Mesenchymal stem cell (in vitro differentiated cells and primary cell): ENCODE data around the gene PANK2.

Experiments
- DNase-seq: peaks from one replicate; pipeline ENCODE4 v3.0.0-alpha.2; 2013
- H2AFZ ChIP-seq: one replicate; pipeline ENCODE4 v1.6.1; 2013; ENCODE audit warnings: low read depth, mild to moderate bottlenecking, control low read depth, inconsistent platforms, low read length, moderate library complexity
- H2AK5ac ChIP-seq: 2 replicates; pipeline ENCODE4 v1.6.1; 2013; ENCODE audit warnings: low read length, moderate library complexity, mild to moderate bottlenecking, inconsistent platforms; ENCODE audit not compliant: severe bottlenecking
- H2BK120ac ChIP-seq: one replicate; pipeline ENCODE4 v1.6.1; 2013; ENCODE audit warnings: low read depth, mild to moderate bottlenecking, inconsistent platforms, low read length, moderate library complexity
- H2BK12ac ChIP-seq, 2 experiments: one replicate each; pipeline ENCODE4 v1.6.1; 2013; ENCODE audit warnings: inconsistent platforms in 2 of 2, low read length in 2 of 2, mild to moderate bottlenecking in 2 of 2, moderate library complexity in 2 of 2, control low read depth in 1 of 2
- H2BK15ac ChIP-seq: one replicate; pipeline ENCODE4 v1.6.1; 2013; ENCODE audit warnings: mild to moderate bottlenecking, low read depth, inconsistent platforms; ENCODE audit not compliant: poor library complexity, severe bottlenecking
- H2BK5ac ChIP-seq: 2 replicates; pipeline ENCODE4 v1.6.1; 2013; ENCODE audit warnings: low read depth, mild to moderate bottlenecking, low read length, control low read depth, inconsistent platforms; ENCODE audit not compliant: poor library complexity, severe bottlenecking
- H3K14ac ChIP-seq, 2 experiments: one replicate each; pipeline ENCODE4 v1.6.1; 2013; ENCODE audit warnings: inconsistent platforms in 2 of 2, low read length in 2 of 2, control low read depth in 1 of 2, mild to moderate bottlenecking in 1 of 2, moderate library complexity in 1 of 2
- H3K18ac ChIP-seq, 2 experiments: one replicate each; pipeline ENCODE4 v1.6.1; 2013; ENCODE audit warnings: inconsistent platforms in 2 of 2, low read length in 2 of 2, control low read depth in 1 of 2, low read depth in 1 of 2, mild to moderate bottlenecking in 1 of 2
- H3K23ac ChIP-seq, 2 experiments: one replicate each; pipeline ENCODE4 v1.6.1; 2013; ENCODE audit warnings: inconsistent platforms in 2 of 2, low read length in 2 of 2, mild to moderate bottlenecking in 2 of 2, moderate library complexity in 2 of 2, control low read depth in 1 of 2
- H3K27ac ChIP-seq: 2 replicates; pipeline ENCODE4 v1.5.1; 2013; ENCODE audit warnings: mild to moderate bottlenecking, moderate library complexity, low read length, control low read depth, inconsistent platforms; ENCODE audit not compliant: poor library complexity, severe bottlenecking
- H3K27me3 ChIP-seq, 2 experiments: 2 replicates each; pipeline versions ENCODE4 v1.6.1 to v1.7.0; 2013; ENCODE audit warnings: low read length in 2 of 2, mild to moderate bottlenecking in 2 of 2, moderate library complexity in 2 of 2, control low read depth in 1 of 2, inconsistent platforms in 1 of 2; ENCODE audit not compliant: control insufficient read depth in 1 of 2, insufficient read depth in 1 of 2
- H3K36me3 ChIP-seq, 2 experiments: 2 replicates each; pipeline versions ENCODE4 v1.6.1 to v1.7.0; 2013; ENCODE audit warnings: low read length in 2 of 2, control low read depth in 1 of 2, inconsistent platforms in 1 of 2, low read depth in 1 of 2, mild to moderate bottlenecking in 1 of 2; ENCODE audit not compliant: insufficient read depth in 2 of 2, control insufficient read depth in 1 of 2
- H3K4ac ChIP-seq, 2 experiments: one replicate each; pipeline ENCODE4 v1.6.1; 2013; ENCODE audit warnings: inconsistent platforms in 2 of 2, low read length in 2 of 2, mild to moderate bottlenecking in 2 of 2, moderate library complexity in 2 of 2, control low read depth in 1 of 2, low read depth in 1 of 2
- H3K4me1 ChIP-seq: 2 replicates; pipeline ENCODE4 v1.6.1; 2013; ENCODE audit warnings: low read depth, low read length, control low read depth; ENCODE audit not compliant: control insufficient read depth, insufficient read depth
- H3K4me2 ChIP-seq: 2 replicates; pipeline ENCODE4 v1.6.1; 2013; ENCODE audit warnings: low read length, mild to moderate bottlenecking, inconsistent platforms; ENCODE audit not compliant: poor library complexity, severe bottlenecking
- H3K4me3 ChIP-seq, 2 experiments: 2 replicates each; pipeline versions ENCODE4 v1.5.1 to v1.7.0; 2013; ENCODE audit warnings: low read length in 2 of 2, mild to moderate bottlenecking in 2 of 2, control low read depth in 1 of 2, low read depth in 1 of 2; ENCODE audit not compliant: insufficient read depth in 1 of 2
- H3K79me1 ChIP-seq: replicated peaks from 2 replicates; pipeline ENCODE4 v1.6.1; 2013; ENCODE audit warnings: mild to moderate bottlenecking, control low read depth, low read length, inconsistent platforms; ENCODE audit not compliant: poor library complexity, severe bottlenecking
- H3K9ac ChIP-seq: 2 replicates; pipeline ENCODE4 v1.7.0; 2013; ENCODE audit warnings: mild to moderate bottlenecking, low read length, moderate library complexity
- H3K9me3 ChIP-seq: 2 replicates; pipeline ENCODE4 v1.7.0; 2013; ENCODE audit warnings: mild to moderate bottlenecking, low read length; ENCODE audit not compliant: control insufficient read depth
- H4K8ac ChIP-seq: one replicate; pipeline ENCODE4 v1.6.1; 2013; ENCODE audit warnings: inconsistent platforms, mild to moderate bottlenecking, low read length, moderate library complexity
- H4K91ac ChIP-seq: one replicate; pipeline ENCODE4 v1.6.1; 2013; ENCODE audit warnings: mild to moderate bottlenecking, low read length, inconsistent platforms
- WGBS: methylation state at CpG from one replicate; pipeline ENCODE4 v1.1.7; 2013; ENCODE audit warnings: mixed read lengths; 5-methylcytosine and 5-hydroxymethylcytosine counted together

The PANK2 gene

GRCh38 chr20:3861191-3861590 lies 28.0 kb upstream of the PANK2 start:
- H3K4me3 ChIP-seq = no peak overlapping the region
- H2AFZ ChIP-seq = no peak overlapping the region
- H2BK5ac ChIP-seq = no peak overlapping the region
- DNase-seq = no peak
- no peaks in the 10 kb centered on the region for H3K9me3 ChIP-seq
- H2BK12ac ChIP-seq = no peak overlapping the region
- H3K23ac ChIP-seq = no peak overlapping the region
- H3K4me2 ChIP-seq = no peak overlapping the region
- H2BK15ac ChIP-seq = no peak overlapping the region
- no peak overlapping the region for H3K9ac ChIP-seq
- no peak overlapping the region for H3K4ac ChIP-seq
- H2BK120ac ChIP-seq = no peak overlapping the region
- no peaks in the 10 kb centered on the region for H3K27me3 ChIP-seq
- H3K4me1 ChIP-seq = peaks cover 3% of the 10 kb centered on the region
- no peak overlapping the region for H4K91ac ChIP-seq
- no peak overlapping the region for H3K14ac ChIP-seq
- H3K36me3 ChIP-seq = peaks cover 87 to 91% of the 10 kb centered on the region in 2 experiments
- no peak overlapping the region for H3K18ac ChIP-seq
- peaks cover 48% of the 10 kb centered on the region for H3K79me1 ChIP-seq
- no peak overlapping the region for H3K27ac ChIP-seq
- H4K8ac ChIP-seq = no peak overlapping the region
- 98% methylated on average over 7 of the region's 7 CpGs for WGBS
- no peak overlapping the region for H2AK5ac ChIP-seq

GRCh38 chr20:3862333-3862732 lies 26.9 kb upstream of the PANK2 start:
- Histone ChIP-seq H3K27me3 (no peaks in the 10 kb centered on the region), H3K9ac (peak overlapping the region; percentile 7), H4K8ac (no peak overlapping the region), H2BK120ac (no peak overlapping the region), H2AK5ac (no peak overlapping the region), H3K36me3 (peaks cover 87 to 90% of the 10 kb centered on the region in 2 experiments), H3K23ac (no peak overlapping the region), H3K27ac (no peak overlapping the region), H4K91ac (no peak overlapping the region), H2BK12ac (no peak overlapping the region), H3K14ac (no peak overlapping the region), H3K9me3 (no peaks in the 10 kb centered on the region), H3K4me3 (no peak overlapping the region), H2AFZ (no peak overlapping the region), H3K4me1 (peaks cover 3% of the 10 kb centered on the region), H3K79me1 (peaks cover 42% of the 10 kb centered on the region), H2BK5ac (no peak overlapping the region), H2BK15ac (no peak overlapping the region), H3K4ac (no peak overlapping the region), H3K4me2 (no peak overlapping the region), H3K18ac (no peak overlapping the region)
- no peak for DNase-seq
- WGBS = 100% methylated on average over 1 of the region's 1 CpG

- Histone ChIP-seq H3K9me3 (no peaks in the 10 kb centered on the region), H3K4me3 (no peak overlapping the region), H3K79me1 (peaks cover 39% of the 10 kb centered on the region), H3K9ac (peak overlapping the region; percentile 7), H3K4me1 (peaks cover 3% of the 10 kb centered on the region), H3K4me2 (no peak overlapping the region), H2BK120ac (no peak overlapping the region), H3K27ac (no peak overlapping the region), H3K23ac (no peak overlapping the region), H3K14ac (no peak overlapping the region), H2BK12ac (no peak overlapping the region), H2AK5ac (no peak overlapping the region), H2BK5ac (no peak overlapping the region), H2BK15ac (no peak overlapping the region), H2AFZ (no peak overlapping the region), H3K36me3 (peaks cover 88 to 89% of the 10 kb centered on the region in 2 experiments), H4K91ac (no peak overlapping the region), H3K18ac (no peak overlapping the region), H4K8ac (no peak overlapping the region), H3K4ac (no peak overlapping the region), H3K27me3 (no peaks in the 10 kb centered on the region)
- WGBS = 95% methylated on average over 7 of the region's 7 CpGs
- no peak for DNase-seq
These were observed 25.9 kb upstream of the PANK2 start for GRCh38 chr20:3863317-3863716.

DNA sequence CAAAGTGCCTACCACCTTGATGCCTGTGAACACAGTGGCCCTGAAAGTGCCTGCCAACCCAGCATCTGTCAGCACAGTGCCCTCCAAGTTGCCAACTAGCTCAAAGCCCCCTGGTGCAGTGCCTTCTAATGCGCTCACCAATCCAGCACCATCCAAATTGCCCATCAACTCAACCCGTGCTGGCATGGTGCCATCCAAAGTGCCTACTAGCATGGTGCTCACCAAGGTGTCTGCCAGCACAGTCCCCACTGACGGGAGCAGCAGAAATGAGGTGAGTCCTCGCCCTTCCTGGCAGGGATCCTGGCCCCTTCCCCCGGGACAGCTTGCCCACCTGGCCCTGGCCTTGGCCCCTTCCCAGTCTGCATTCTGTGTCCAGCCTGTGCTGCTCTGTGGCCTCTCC lies 24.7 kb upstream of the PANK2 start:
- 95% methylated on average over 5 of the region's 5 CpGs for WGBS
- no peak overlapping the region for H2BK15ac ChIP-seq
- H3K36me3 ChIP-seq = peaks cover 79 to 89% of the 10 kb centered on the region in 2 experiments
- H3K4me3 ChIP-seq = no peak overlapping the region
- H3K4me2 ChIP-seq = no peak overlapping the region
- no peak overlapping the region for H2BK12ac ChIP-seq
- no peak overlapping the region for H2BK120ac ChIP-seq
- H3K27ac ChIP-seq = no peak overlapping the region
- H3K9me3 ChIP-seq = no peaks in the 10 kb centered on the region
- no peak overlapping the region for H2BK5ac ChIP-seq
- H3K4ac ChIP-seq = no peak overlapping the region
- DNase-seq = no peak
- H3K14ac ChIP-seq = no peak overlapping the region
- peaks cover 36% of the 10 kb centered on the region for H3K79me1 ChIP-seq
- no peak overlapping the region for H2AFZ ChIP-seq
- peaks cover 3% of the 10 kb centered on the region for H3K4me1 ChIP-seq
- H3K27me3 ChIP-seq = no peaks in the 10 kb centered on the region
- H4K8ac ChIP-seq = no peak overlapping the region
- H3K18ac ChIP-seq = no peak overlapping the region
- H4K91ac ChIP-seq = no peak overlapping the region
- H3K9ac ChIP-seq = no peak overlapping the region
- no peak overlapping the region for H3K23ac ChIP-seq
- no peak overlapping the region for H2AK5ac ChIP-seq
